Effector CD8-positive, alpha-beta T cell (primary cell): ENCODE data around the gene PHF2.
A peak's percentile ranks its signal among the peaks of the same experiment; 100 is the strongest.

Experiments used
- DNase-seq: peaks from one replicate; lab custom pipeline; 2025; lab: John Stamatoyannopoulos, UW
- total RNA-seq, 4 experiments: gene quantifications; one replicate each; lab custom pipeline; 2026; lab: John Stamatoyannopoulos, UW

The PHF2 gene
- total RNA-seq, result 78.8 to 123 (median 111) reads per million in 4 experiments

DNA sequence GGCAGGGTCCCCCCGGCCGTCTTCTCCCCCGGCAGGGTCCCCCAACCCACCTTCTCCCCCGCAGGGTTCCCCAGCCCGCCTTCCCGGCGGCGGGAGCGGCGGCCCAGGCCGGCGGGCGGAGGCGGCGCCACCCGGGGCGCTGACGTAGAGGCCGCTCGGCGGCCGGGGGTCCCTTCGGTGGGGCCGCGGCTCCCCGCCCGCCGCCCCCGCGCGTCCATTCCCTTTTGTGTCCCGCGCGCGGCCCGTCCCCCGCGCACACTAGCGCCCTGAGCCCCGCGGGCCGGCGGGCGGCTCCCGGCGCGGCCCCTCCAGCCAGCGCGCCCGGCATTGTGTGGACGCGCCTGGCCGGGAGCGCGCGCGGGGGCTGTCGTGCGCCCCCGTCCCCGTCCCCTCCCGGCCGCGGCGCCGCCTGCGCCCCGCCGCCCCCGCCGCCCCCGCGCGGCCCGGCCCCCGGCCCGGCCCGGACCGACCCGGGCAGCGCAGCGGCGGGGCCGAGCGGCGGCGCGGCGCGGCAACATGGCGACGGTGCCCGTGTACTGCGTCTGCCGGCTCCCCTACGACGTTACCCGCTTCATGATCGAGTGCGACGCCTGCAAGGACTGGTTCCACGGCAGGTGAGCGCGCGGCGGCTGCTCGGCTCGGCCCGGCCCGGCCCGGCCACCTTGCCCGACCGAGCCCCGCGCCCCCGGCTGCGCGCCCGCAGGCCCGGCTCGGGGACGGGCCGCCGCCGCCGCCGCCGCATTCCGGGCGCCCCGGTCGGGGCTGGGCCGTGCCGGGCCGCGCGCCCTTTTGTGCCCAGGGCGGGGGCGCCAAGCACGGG is at the start of gene PHF2:
TSS of gene PHF2 (plus strand) at position 327 of the 820 bp plus-strand sequence. CDS start at position 517, 190 bp downstream.
- no peak for DNase-seq

DNA sequence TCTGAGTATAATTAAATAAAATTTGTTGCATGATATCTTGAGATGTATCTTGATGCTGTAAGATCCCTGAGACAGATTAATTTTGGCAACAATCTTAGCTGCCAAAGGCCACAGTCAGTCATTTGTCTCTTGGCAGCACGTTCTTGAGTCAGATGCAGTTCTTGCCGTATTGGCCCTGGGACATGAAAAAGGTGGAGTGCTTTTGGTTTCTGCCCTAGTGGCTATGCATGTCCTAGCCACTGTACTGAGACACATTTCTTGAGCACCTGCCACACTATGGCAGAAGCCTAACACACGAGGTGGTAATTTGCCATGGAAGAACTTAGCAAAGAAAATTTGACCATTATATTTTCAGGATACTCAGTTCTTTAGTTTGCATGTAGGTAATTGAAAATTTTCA is 45.0 kb upstream of the PHF2 start:
- DNase-seq, result no peak

GRCh38 chr9:93532141-93532540 is 44.2 kb upstream of the PHF2 start:
- DNase-seq, result no peak

DNA sequence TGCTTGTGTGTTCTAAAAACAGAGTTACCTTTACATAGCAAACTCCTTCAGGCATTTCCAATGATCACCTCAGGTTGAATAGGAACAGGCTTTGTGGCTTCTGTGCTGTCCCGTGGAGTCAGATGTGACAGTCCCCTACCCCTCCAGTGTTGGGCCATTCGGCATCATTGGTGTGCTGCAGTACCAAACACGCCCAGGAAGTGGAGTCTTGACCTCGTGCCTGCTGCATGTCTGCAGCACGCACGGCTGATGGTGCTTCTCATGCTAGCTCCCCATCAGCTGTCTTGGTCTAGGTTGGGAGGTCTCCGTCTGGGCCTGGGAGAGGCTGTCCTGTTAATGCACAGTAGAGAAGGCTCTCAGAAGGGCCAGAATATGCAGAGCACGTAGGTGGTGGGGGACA is 42.5 kb upstream of the PHF2 start:
- no peak for DNase-seq

DNA sequence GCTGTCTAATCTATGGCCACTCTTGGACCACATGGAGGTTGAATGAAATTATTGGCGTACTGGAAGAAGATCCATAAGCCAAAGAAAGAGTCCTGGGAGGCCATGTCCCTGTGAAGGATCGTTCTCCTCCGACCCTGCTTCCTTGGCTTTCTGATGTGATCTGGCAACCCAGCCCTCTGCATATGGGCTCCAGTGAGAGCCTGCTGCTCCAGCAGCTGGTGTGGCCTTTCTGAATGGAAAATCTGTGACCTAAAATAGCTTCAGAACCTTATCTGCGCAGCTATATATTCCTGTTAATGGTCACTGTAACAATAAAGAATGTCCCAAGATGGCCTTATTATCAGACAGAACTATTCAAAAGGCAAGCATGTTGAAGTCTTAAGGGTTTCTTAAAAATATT is 40.2 kb upstream of the PHF2 start:
- no peak for DNase-seq

GRCh38 chr9:93536874-93537273 is 39.5 kb upstream of the PHF2 start:
- DNase-seq, result no peak

DNA sequence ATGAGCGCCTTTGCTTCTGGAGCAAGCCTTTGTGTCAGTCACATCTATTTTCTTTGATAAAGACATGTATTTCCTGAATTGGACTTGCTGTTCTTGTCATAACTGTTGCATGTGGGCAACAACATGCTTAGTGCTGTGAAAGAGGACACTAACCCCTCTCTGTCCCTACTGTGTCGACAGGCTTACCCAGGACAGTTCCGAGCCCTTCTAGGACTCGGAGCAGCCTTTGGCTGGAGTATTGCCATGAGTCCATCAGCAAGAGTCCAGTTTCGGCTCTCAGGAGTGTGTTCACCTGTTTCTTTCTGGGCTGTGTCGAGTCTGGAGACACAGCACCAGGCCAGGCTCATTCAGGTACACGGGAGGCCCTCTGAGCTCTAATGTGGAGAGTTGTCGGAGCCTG is 36.1 kb upstream of the PHF2 start:
- DNase-seq, result no peak

DNA sequence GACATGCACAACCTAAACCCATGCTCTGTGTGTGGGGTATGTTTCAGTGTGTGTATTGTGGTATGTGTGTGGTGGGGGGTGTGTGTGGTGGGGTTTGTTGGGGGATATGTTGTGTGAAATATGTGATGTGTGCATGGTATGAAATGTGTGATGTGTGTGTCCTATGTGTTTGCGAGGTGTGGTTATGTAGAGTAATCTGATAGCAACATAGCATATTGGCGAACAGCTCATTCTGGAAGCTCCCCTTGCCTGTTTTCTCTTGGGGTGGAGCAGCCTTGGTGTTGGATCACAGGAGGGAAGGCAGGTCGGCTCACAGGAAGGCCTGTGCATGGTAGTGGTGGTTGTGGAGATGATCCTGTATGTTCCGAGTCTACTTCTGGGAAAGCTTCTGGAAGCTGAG is 35.4 kb upstream of the PHF2 start:
- no peak for DNase-seq

DNA sequence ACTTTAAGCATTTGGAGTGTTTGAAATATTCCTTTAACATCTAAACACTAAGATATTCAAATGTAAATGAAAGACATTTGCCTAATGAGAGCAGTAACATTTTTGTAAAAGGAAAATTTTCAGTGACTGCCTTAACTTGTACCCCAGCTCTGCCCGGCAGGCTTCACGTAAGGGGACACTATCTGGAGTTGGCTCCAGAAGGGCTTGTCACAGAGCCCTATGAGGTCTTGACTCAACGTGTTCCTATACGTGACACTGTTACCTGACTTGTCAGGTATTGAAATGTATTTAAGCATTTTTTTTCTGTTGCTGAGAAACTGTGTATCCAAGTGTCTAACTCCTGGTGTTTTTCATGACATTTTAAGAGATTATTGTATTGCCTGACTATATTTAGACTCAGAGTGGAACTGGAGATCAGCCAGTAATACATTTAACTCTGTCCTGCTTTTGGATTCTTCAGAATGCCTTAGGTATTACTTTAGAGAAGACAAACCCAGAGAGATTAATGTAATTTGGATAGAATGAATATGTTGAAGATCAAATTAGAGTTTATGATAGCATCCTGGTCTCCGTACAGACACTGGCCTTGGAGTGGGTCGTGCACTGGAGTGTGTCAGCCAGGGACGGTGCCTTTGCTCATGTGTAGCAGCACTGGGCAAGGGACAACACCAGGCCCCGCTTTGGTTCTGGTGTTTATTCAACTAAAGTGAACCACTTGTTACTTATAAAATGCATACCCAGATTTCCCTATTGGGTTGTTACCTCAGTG is 34.6 kb upstream of the PHF2 start:
- DNase-seq, result no peak

GRCh38 chr9:93543117-93543516 is 33.3 kb upstream of the PHF2 start:
- DNase-seq, result no peak

DNA sequence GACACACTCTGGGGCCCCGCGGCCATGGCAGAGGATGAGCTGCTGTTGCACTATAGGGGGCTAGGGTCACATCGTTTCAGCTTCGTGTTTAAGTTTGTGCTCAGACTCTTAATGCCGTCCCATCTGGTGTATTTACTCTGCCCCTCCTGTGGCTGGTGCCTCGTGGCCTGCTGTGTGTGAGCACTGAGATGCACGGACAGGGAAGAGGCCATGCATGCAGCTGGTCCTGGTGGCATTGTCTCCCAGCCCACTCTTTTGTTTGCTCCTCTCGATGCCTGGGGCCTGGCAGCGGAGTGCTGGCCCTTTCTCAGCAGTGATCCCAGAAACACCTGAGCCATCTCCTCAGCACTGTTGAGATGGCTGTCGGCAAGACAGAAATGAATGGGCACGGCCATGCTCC is 30.0 kb upstream of the PHF2 start:
- DNase-seq, result no peak

- no peak for DNase-seq
Observed at GRCh38 chr9:93549611-93550010, 26.8 kb upstream of the PHF2 start.

DNA sequence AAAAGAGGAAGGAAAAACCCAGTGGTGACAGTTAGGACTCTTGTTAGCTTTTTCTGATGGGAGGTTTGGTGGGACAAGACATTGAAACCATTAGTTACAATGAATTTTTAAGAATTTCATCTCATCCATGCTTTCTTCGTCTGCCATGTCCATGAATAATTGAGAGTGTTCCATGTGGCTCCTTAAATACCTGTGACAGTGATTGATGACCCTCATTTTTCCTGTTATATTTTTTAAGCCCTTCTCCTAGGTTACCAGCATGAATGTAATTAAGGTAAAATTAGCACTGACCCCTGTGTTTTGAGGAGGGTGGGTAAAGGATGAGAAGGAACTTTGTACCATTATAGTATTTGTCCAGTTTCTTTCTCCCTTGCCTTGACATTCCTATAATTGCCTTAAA is 23.5 kb upstream of the PHF2 start:
- no peak for DNase-seq

DNA sequence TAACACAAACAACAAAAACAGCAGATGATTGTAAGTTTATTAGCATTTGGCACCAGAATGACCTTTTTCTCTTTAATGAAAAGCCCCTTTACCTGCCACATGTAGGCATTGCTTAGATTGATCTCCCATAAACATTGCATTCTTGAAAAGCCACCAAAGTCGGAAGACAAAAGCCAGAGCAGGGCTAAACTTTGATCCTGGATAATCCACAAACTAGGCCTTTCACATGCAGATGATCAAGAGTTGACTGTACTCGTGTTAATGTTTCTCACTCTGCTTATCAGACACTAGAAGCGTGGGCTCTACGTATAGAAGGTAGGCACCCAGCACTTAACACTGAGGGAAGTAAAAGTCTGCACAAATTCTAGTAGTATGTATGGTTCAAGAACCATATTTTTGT is 21.0 kb upstream of the PHF2 start:
- no peak for DNase-seq

DNA sequence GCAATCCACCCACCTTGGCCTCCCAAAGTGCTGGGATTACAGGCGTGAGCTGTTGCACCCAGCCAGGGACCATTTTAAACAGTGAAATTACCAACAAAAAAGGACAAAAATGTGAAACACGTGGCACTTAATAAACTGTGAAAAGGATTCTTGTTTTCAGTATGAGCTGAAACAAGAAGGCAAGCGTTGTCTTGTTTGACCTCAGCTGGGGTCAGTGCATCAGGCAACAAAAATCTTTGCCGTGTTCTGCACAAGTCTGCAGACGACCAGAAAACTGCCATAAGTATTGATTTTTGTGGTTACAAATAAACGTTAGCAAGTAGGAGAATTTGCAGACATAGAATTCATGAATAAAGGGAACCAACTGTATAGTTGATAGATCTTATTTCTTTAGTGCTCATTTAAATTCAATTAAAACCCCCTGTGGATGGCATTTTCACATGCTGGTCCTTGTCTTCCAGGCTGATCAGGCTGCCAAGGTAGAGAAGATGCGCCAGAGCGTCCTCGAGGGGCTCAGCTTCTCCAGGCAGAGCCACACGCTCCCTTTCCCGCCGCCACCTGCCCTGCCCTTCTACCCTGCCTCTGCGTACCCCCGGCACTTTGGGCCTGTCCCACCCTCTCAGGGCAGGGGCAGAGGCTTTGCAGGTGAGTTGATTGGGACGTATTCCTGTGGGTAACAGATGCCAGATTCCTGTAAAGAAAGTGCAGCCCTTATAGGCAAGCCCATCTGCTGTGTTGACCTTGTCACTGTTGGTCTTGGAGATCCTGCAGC is 18.8 kb upstream of the PHF2 start:
- DNase-seq, result no peak

- no peak for DNase-seq
Observed at GRCh38 chr9:93558503-93558902, 17.9 kb upstream of the PHF2 start.

GRCh38 chr9:93560991-93561390 is 15.4 kb upstream of the PHF2 start:
- DNase-seq, result no peak

DNA sequence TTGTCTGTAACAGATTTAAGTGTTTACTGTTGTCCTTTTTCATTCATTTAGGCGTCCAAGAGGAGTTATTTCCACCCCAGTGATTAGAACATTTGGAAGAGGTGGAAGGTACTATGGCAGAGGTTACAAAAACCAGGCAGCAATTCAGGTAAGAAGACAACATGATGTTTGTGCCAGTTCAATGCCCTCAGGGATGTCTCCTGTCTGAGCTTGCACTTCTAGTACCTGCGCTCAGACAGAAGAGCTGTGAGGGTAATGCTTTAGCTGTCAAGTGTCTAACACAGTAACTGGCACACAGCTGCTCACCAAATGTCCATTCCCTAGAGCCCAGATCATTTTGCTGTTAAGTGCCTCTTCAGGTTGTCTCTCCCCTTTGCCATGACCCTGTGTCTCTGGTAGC is 14.2 kb upstream of the PHF2 start:
- DNase-seq, result no peak

- no peak for DNase-seq
Observed at GRCh38 chr9:93565089-93565488, 11.3 kb upstream of the PHF2 start.

DNA sequence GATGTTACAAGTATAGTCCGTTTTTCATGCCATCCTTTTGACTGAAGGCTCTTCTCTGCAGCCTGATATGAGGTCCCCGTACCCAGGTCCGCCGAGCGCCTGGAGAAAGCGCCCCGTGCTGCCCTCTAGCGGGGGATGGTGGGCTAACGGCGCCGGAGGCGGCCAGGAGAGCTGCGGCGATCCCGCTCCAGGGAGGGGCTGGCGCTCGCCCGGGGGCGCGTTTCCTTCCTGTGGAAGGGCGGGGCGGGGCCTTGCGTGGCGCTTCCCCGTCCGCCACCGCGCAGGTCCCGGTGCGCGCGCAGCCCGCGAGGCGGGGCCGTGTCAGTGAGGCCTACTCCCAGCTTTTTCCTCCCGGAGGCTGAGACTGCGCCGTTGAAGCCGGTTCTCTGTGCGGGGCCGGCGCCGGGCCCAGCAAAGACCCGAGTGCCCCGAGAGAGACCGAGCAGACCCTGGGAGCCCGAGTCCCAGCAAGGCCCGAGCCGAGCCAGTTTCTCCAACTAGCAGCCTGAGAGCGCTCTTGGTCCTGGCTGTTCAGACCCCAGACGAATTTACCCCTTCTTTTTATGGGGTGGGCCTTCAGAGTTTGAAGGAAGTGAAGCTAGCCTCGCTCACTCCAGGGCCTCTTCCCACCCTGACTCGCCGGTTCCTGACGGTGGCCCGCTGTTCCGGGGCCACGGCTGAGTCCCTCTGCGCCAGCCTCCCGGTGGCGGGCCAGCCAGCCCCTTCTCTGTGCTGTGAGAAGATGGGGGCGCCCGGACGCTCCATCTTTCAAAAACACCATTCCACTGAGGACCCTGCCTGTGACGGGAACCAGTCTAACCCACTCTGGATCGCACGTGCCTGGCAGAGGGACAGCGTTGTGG is 9.7 kb upstream of the PHF2 start:
- DNase-seq, result peak; percentile 97

DNA sequence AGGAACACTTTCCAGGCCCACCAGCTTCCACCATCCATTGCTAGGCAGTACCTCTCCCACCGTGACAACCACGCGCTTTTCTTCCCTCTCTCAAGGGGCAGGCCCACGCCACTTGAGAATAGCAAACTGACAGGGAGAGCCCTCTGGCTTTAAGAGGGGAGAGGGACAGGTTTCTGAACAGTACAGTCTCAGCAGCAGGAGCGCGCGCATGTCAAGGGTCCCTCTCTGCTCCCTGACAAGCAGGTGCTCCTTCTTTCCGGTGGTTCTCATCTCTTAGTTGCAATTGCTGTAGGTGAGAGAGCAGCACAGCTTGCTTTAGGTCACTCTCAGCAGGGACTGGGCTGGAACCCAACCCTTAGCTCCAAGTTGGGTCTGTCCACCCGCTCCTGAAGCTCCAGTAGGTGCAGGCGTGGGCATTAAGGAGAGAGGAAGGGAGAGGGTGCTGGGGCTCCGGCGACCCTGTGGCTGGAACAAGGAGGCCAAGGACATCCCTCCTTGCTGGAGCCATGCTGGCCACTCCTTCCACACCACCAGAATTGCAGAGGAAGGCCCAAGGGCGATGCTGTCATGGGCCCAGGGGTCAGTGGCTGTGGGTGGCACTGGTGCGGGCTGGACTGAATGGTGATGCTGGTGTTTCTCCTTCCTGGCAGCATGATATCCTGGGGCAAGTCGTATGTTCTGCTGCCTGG is 9.0 kb upstream of the PHF2 start:
- DNase-seq, result no peak
